HEK293 (cell line): ENCODE results near the gene TAF1B.

Experiments
- KLF16 ChIP-seq: fragments of 450-650 bp; formaldehyde crosslinking; IDR thresholded peaks from 2 replicates; pipeline ENCODE4 v1.5.1; 2017; ENCODE audit warnings: missing biosample characterization, missing genetic modification characterization
- YY1 ChIP-seq: fragments of 450-650 bp; formaldehyde crosslinking; IDR thresholded peaks from 2 replicates; pipeline ENCODE4 v1.5.1; 2018; ENCODE audit warnings: missing biosample characterization, missing genetic modification characterization
- ZBTB17 ChIP-seq: fragments of 450-650 bp; formaldehyde crosslinking; IDR thresholded peaks from 2 replicates; pipeline ENCODE4 v1.5.1; 2016; ENCODE audit warnings: missing biosample characterization, missing genetic modification characterization
- ZNF169 ChIP-seq: fragments of 450-650 bp; formaldehyde crosslinking; IDR thresholded peaks from 2 replicates; pipeline ENCODE4 v1.5.1; 2016; ENCODE audit warnings: missing biosample characterization, missing genetic modification characterization
- ZNF24 ChIP-seq: fragments of 450-650 bp; formaldehyde crosslinking; IDR thresholded peaks from 2 replicates; pipeline ENCODE4 v1.5.1; 2016; ENCODE audit warnings: missing biosample characterization, missing genetic modification characterization
- ZNF558 ChIP-seq: fragments of 450-650 bp; formaldehyde crosslinking; IDR thresholded peaks from 2 replicates; pipeline ENCODE4 v1.5.1; 2016; ENCODE audit warnings: missing biosample characterization, missing genetic modification characterization
- TF ChIP-seq, protein P1 (sequence below): fragments of 450-650 bp; formaldehyde crosslinking; IDR thresholded peaks from 2 replicates; pipeline ENCODE4 v1.5.1; 2016; ENCODE audit warnings: missing biosample characterization, missing genetic modification characterization
- TF ChIP-seq, protein P2 (sequence below): fragments of 450-650 bp; formaldehyde crosslinking; IDR thresholded peaks from 2 replicates; pipeline ENCODE4 v1.5.1; 2016; ENCODE audit warnings: missing biosample characterization, missing genetic modification characterization

DNA sequence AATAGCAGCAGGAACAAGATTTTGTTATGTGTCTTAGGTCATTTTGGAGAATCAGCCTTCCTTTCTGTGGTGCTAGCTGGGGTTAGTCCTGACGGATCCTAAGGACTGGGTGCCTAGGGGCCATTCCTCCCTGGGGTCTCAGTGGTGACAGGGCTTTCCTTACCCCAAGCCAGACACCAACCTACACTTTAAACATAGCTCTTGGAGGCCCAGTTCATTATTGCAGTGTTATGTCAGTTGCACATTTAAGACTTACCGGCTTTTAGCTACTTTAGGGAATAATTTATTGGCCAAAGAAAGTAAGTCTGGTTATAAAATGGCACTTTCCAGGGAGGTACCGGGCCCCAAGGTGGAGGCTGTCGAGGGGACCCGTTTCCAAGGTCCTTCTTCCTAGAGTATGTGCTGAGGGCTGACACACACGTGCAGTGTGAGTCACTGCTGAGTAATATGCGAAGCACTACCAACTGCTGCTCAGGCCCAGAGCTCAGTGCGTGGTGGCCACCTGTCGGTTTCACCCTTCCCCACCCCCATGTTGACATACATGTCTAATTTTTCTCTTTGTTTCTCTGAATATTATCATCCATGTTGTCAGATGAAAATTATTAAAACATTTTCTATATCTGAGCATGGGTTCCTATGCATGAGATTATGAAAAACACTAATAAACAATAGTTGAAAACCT, 71.3 kb downstream of the TAF1B start:
- TF ChIP-seq ZNF24 (no peak), KLF16 (tag by site-specific recombination) (no peak), YY1 (no peak), ZNF169 (tag by site-specific recombination) (no peak), ZBTB17 (tag by site-specific recombination) (no peak), ZNF558 (tag by site-specific recombination) (no peak)
- TF ChIP-seq, protein P1, sequence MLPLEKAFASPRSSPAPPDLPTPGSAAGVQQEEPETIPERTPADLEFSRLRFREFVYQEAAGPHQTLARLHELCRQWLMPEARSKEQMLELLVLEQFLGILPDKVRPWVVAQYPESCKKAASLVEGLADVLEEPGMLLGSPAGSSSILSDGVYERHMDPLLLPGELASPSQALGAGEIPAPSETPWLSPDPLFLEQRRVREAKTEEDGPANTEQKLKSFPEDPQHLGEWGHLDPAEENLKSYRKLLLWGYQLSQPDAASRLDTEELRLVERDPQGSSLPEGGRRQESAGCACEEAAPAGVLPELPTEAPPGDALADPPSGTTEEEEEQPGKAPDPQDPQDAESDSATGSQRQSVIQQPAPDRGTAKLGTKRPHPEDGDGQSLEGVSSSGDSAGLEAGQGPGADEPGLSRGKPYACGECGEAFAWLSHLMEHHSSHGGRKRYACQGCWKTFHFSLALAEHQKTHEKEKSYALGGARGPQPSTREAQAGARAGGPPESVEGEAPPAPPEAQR (tag by site-specific recombination) = no peak
- TF ChIP-seq, protein P2, sequence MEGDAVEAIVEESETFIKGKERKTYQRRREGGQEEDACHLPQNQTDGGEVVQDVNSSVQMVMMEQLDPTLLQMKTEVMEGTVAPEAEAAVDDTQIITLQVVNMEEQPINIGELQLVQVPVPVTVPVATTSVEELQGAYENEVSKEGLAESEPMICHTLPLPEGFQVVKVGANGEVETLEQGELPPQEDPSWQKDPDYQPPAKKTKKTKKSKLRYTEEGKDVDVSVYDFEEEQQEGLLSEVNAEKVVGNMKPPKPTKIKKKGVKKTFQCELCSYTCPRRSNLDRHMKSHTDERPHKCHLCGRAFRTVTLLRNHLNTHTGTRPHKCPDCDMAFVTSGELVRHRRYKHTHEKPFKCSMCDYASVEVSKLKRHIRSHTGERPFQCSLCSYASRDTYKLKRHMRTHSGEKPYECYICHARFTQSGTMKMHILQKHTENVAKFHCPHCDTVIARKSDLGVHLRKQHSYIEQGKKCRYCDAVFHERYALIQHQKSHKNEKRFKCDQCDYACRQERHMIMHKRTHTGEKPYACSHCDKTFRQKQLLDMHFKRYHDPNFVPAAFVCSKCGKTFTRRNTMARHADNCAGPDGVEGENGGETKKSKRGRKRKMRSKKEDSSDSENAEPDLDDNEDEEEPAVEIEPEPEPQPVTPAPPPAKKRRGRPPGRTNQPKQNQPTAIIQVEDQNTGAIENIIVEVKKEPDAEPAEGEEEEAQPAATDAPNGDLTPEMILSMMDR (tag by site-specific recombination) = no peak
